ENCODE measurements around the gene RIPPLY3.
"Not testable (repeated sequence)": the region's sequence is repeated elsewhere in the genome, so short reads cannot be mapped to it uniquely, and the experiment has no call there.

The RIPPLY3 gene

GRCh38 chr21:37017951-37018679 lies 11.6 kb downstream of the RIPPLY3 start:
- ATAC-seq (no peak), DNase-seq (no peak)

GRCh38 chr21:37026499-37026898 lies 20.0 kb downstream of the RIPPLY3 start:
- no peak for DNase-seq
- ATAC-seq, result no peak

GRCh38 chr21:37028570-37028969 lies 22.1 kb downstream of the RIPPLY3 start:
- ATAC-seq (no peak), DNase-seq (no peak)

GRCh38 chr21:37030864-37031263 lies 24.4 kb downstream of the RIPPLY3 start:
- no peak for ATAC-seq
- no peak for DNase-seq

GRCh38 chr21:37032293-37032692 lies 25.8 kb downstream of the RIPPLY3 start:
- ATAC-seq, result no peak
- DNase-seq, result no peak

- DNase-seq, result no peak
- ATAC-seq, result peak; percentile 57
Observed at GRCh38 chr21:37032877-37033471, 26.5 kb downstream of the RIPPLY3 start.

- ATAC-seq, result not testable (repeated sequence)
Observed at GRCh38 chr21:37034394-37034793, 27.9 kb downstream of the RIPPLY3 start.

GRCh38 chr21:37036177-37036576 lies 29.7 kb downstream of the RIPPLY3 start:
- DNase-seq, result no peak
- ATAC-seq, result no peak

More at GRCh38 chr21:37034394-37034793, 27.9 kb downstream of the RIPPLY3 start:
- DNase-seq, result not testable (repeated sequence)

- ATAC-seq, result no peak
- no peak for DNase-seq
Observed at GRCh38 chr21:37039411-37040075, 33.0 kb downstream of the RIPPLY3 start.

- no peak for ATAC-seq
- DNase-seq, result no peak
Observed at GRCh38 chr21:37040212-37040611, 33.7 kb downstream of the RIPPLY3 start.

- no peak for ATAC-seq
Observed at GRCh38 chr21:37041706-37042271, 35.3 kb downstream of the RIPPLY3 start.

GRCh38 chr21:37043818-37044217 lies 37.3 kb downstream of the RIPPLY3 start:
- ATAC-seq (no peak), DNase-seq (no peak)

More at GRCh38 chr21:37041706-37042271, 35.3 kb downstream of the RIPPLY3 start:
- DNase-seq, result no peak

- ATAC-seq (no peak), DNase-seq (no peak)
Observed at GRCh38 chr21:37044643-37045042, 38.1 kb downstream of the RIPPLY3 start.

GRCh38 chr21:37045149-37045548 lies 38.6 kb downstream of the RIPPLY3 start:
- no peak for DNase-seq
- ATAC-seq, result no peak

- no peak for DNase-seq
- no peak for ATAC-seq
Observed at GRCh38 chr21:37045556-37045955, 39.1 kb downstream of the RIPPLY3 start.

- no peak for DNase-seq
- no peak for ATAC-seq
Observed at GRCh38 chr21:37047079-37047478, 40.6 kb downstream of the RIPPLY3 start.

GRCh38 chr21:37049741-37050140 lies 43.2 kb downstream of the RIPPLY3 start:
- not testable (repeated sequence) for DNase-seq, ATAC-seq

GRCh38 chr21:37055271-37055855 lies 48.9 kb downstream of the RIPPLY3 start:
- no peak for ATAC-seq

GRCh38 chr21:37057614-37058013 lies 51.1 kb downstream of the RIPPLY3 start:
- no peak for DNase-seq
- ATAC-seq, result no peak

More at GRCh38 chr21:37055271-37055855, 48.9 kb downstream of the RIPPLY3 start:
- no peak for DNase-seq

GRCh38 chr21:37058261-37058660 lies 51.8 kb downstream of the RIPPLY3 start:
- ATAC-seq, result no peak

GRCh38 chr21:37059181-37059580 lies 52.7 kb downstream of the RIPPLY3 start:
- ATAC-seq (no peak), DNase-seq (no peak)

More at GRCh38 chr21:37058261-37058660, 51.8 kb downstream of the RIPPLY3 start:
- DNase-seq, result no peak

GRCh38 chr21:37060296-37060695 lies 53.8 kb downstream of the RIPPLY3 start:
- DNase-seq, result peak; percentile 22
- ATAC-seq, result peak; percentile 96
